ENCODE measurements around the gene GALNT2.

Gene GALNT2

GRCh38 chr1:230278871-230279582 is 212.0 kb downstream of the GALNT2 start:
- DNase-seq (ENCODE audit: low read depth) = no peak

GRCh38 chr1:230279583-230279945 is 212.5 kb downstream of the GALNT2 start:
- DNase-seq (ENCODE audit: low read depth) = no peak

GRCh38 chr1:230280054-230280795 is 213.2 kb downstream of the GALNT2 start:
- no peak for DNase-seq (ENCODE audit: low read depth)

- DNase-seq (ENCODE audit: low read depth) = no peak
Measured at GRCh38 chr1:230280906-230281413, 213.9 kb downstream of the GALNT2 start.

GRCh38 chr1:230281556-230281955 is 214.5 kb downstream of the GALNT2 start:
- DNase-seq (ENCODE audit: low read depth) = no peak

GRCh38 chr1:230282157-230282556 is 215.1 kb downstream of the GALNT2 start:
- no peak for DNase-seq (ENCODE audit: low read depth)

- DNase-seq (ENCODE audit: low read depth) = no peak
Measured at GRCh38 chr1:230283678-230284077, 216.6 kb downstream of the GALNT2 start.

GRCh38 chr1:230284891-230285290 is 217.9 kb downstream of the GALNT2 start:
- no peak for DNase-seq (ENCODE audit: low read depth)

- DNase-seq (ENCODE audit: low read depth) = no peak
Measured at GRCh38 chr1:230285351-230285750, 218.3 kb downstream of the GALNT2 start.

GRCh38 chr1:230286166-230286889 is 219.3 kb downstream of the GALNT2 start:
- DNase-seq (ENCODE audit: low read depth) = no peak

- no peak for DNase-seq (ENCODE audit: low read depth)
Measured at GRCh38 chr1:230286890-230287269, 219.8 kb downstream of the GALNT2 start.

GRCh38 chr1:230287674-230288315 is 220.8 kb downstream of the GALNT2 start:
- no peak for DNase-seq (ENCODE audit: low read depth)

- no peak for DNase-seq (ENCODE audit: low read depth)
Measured at GRCh38 chr1:230288641-230289349, 221.8 kb downstream of the GALNT2 start.

GRCh38 chr1:230289350-230289644 is 222.3 kb downstream of the GALNT2 start:
- no peak for DNase-seq (ENCODE audit: low read depth)

GRCh38 chr1:230291731-230292620 is 224.9 kb downstream of the GALNT2 start:
- DNase-seq (ENCODE audit: low read depth) = no peak

GRCh38 chr1:230292689-230293389 is 225.8 kb downstream of the GALNT2 start:
- DNase-seq (ENCODE audit: low read depth) = no peak

- DNase-seq (ENCODE audit: low read depth) = no peak
Measured at GRCh38 chr1:230293390-230293700, 226.3 kb downstream of the GALNT2 start.

- DNase-seq (ENCODE audit: low read depth) = no peak
Measured at GRCh38 chr1:230295367-230295766, 228.3 kb downstream of the GALNT2 start.

- no peak for DNase-seq (ENCODE audit: low read depth)
Measured at GRCh38 chr1:230299191-230300006, 232.4 kb downstream of the GALNT2 start.
